ENCODE data around the gene DUSP8.

DUSP8 gene

DNA sequence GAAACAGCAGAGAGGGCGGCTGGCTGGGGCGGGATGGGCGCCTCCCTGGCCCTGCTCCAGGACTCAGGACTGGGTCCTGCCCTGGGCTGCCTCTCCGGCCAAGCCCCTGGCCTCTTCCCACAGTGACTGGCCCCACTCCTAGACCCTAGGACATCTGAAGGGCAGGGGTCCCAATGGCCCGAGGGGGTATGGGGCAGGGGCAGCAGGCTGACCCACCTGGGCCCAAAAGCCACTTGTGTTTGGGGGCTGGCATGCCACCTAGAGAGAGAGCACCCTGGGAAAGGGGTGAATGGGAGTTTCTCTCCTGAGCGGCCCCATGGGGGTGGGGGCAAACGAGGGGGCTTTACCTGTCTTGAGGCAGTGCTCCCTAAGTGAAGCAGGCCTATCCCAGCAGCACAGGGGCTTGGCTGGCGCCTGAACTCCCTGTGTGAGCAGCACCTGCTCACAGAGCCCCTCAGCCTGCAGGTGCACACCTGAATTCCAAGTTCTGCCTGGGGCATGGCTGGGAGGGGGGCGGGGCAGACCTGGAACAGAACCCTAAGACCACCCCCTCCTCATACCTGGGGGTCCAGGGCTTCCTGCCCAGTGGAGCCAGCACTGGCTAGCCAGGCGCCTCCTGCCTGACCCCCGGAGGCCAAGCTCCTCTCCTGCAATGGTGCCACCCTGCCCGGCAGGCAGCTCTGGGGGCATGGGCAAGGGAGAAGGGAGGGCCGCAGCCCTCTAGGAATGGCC lies 16.9 kb downstream of the DUSP8 start:
- no peak for DNase-seq

DNA sequence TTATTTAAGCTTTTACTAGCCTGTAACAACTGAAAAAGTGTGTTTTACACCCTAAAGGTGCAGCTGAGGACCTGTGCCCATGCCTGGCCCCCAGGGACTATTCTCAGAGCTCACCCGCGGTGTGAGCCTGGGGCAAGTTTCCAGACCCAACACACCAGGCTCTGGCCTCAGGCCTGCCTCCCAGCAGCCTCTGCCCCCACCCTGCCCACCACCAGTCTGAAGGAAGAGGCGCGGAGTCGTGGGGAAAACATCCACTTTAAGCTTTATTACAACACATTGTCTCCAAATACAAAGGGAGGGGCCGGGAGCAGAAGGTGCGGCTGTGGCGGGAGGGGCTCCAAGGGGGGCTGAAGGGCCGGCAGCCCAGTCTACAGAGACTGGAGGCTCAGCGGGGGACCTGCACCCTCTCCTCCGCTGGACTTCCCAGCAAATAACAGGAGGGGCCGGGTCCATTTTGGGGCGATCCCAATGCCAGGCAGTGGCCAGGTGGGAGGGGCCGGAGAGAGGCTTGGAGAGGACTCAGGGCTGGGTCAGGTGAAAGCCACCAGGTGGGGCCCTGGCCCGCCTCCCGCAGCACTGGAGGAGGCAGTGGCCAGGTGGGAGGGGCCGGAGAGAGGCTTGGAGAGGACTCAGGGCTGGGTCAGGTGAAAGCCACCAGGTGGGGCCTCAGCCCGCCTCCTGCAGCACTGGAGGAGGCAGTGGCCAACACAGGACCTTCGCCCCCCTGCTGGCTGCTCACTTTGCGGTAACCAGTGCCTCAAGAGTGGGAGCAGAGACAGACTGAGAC lies 18.1 kb downstream of the DUSP8 start:
- no peak for DNase-seq

DNA sequence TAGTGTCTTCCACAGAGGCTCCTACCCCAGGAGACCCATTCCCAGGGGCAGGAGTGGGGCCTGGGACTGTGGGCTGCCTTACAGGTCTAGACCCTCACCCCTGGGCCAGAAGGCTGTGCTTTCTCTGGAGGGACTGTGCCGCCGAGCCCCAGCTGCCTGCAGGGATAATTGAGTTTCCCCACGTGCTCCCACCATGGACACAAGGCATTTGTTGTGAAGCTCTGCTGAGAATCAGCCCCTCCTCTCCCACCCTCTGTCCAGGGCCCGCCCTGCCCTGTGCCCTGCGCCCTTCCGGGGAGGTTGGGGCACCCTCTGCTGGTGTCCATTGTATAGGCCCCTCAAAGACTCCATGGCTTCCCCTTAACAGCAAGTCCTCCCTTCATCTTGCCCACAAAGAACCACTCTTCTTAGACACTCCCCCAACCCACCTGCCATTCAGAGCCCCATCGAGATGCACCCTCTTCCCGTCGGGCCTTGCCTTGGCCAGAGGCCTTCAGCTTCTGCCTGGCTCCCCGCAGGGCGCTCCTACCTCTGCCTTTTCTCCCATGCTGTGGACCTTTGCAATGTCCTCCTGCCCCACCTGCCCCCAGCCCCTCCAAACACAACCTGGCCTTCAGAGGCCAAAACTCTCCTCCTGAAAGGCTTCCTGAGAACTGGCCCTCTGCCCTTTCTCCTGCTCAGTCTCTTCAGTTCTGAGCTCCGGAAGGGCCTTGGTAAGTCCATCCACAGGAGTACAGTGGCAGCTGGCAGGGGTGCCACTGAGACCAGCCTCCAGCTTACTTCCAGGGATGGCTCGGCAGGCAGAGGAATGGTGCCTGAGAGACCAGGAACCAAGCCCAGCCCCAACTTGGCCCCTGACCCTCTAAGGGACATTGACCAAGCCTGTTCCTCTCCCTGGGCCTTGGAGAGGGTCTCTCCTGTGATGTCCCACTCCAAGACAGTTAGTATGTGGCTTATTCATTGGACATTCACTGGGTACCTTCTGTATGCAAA lies 22.4 kb downstream of the DUSP8 start:
- peak in 43 of 56 donors; percentile 18 to 79 (median 57) for DNase-seq

DNA sequence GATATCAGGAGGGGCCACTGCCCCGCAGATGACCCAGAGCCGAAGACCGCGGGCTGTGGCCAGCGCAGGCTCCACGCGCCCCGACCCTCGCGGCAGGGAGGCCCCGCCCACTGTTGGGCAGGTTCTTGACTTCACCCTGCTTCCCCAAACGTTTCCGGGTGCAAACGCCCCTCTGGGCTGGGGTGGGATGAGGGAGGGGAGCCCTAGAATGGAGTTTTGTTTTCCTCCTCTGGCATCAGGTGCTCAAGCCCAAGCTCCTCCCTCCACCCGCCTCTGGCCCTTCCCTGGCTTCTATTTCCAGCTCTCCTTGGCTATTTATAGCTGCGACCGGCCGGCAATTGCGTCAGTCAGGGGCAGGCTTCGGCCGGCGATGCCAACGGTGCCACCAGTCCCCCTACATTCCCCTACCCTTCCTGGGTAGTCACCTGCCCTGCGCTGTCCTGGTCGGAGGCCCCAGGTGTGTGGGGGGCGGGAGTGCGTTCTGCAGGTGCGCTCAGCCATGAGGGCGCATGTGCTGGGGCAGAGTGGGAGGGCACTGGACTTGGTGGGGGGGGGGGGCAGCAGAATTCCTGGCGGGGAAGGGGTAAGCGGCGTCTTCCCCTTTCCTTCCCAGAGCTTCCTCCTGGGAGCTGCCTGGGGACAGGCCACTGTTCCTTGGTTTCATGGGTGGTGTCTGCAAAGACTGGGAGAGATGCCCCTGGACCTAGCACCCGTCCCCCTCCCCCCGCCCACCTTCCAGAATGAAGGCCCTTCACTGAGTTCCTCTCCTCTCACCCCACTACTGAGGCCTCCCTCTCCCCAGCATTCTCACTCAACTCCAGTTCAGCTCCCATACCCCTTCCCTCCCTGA lies 23.6 kb downstream of the DUSP8 start:
- peak in 21 of 56 donors; percentile 15 to 86 (median 48) for DNase-seq

DNA sequence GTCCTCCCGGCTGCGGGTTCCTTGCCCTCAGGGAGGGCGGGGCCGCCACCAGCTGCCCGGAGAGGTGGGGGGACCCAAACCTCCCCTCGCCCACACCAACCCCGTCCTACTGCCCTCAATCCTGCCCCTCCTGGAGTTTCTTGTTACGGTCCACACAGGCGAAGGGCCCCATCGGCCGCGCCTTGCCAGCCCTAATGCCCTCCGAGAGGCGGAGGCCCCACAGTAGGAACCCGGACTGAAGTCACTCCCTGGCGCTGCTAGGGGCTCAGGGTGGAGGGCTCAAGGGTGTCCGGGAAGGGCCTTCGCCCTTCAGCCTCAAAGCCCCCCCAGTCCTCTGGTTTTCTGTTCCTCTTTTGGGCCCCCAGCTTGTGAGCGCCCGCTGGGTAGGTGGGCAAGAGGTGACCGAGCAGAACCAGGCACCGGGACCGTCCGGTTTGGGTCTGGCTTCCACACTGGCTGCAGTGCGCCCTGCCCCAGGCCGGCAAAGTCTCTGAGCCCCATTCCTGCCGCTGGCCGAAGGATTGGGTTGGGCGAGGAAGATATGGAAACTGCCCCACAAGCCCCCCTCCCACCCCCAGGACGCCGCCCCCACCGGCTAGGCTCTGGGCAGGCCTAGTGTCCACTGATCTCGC lies 24.5 kb downstream of the DUSP8 start:
- no peak for DNase-seq

DNA sequence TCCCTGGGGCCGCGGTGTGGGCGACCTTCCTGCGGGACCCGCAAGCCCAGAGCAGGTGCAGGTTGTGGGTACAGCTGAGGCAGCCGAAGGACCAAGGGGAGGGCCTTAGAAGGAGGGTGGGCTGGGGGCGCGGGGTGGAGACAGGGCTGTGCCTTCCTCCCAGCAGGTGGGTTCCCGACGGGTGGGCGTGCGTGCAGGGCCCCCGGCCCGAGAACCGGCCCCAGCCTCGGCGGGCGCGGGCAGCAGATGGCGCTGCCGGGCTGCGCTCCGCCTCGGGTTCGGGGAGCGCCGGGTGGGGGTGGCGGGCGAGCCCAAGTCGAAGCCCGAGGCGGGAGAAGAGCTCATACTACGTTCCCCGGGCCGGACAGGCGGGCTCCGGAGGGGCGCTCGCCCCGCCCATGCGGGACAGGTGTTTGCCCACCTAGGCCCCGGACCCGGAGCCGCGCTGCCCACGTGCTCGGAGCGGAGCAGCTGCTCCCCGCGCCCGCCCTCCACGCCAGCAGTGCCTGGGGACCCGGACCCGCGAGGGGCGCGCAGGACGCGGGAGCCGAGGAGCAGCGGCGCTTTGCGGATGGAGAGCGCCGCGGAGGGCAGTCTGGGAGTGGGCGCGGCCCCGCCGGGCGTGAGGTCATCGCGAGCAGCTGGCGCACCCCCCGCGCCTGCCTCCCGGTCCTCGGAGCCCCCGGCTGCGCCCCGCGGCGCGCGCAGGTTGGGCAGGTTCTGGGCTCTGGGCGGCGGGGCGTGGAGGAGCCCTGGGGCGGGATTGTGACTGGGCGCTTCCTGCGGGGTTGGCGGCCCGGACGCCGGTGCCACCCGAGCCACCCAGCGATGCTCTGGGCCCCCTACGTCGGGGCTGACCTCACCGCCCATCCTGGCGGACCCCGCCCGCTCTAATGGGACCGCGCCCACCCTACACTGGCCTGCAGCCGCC lies 25.3 kb downstream of the DUSP8 start:
- DNase-seq, result peak in 26 of 56 donors; percentile 17 to 70 (median 34)

DNA sequence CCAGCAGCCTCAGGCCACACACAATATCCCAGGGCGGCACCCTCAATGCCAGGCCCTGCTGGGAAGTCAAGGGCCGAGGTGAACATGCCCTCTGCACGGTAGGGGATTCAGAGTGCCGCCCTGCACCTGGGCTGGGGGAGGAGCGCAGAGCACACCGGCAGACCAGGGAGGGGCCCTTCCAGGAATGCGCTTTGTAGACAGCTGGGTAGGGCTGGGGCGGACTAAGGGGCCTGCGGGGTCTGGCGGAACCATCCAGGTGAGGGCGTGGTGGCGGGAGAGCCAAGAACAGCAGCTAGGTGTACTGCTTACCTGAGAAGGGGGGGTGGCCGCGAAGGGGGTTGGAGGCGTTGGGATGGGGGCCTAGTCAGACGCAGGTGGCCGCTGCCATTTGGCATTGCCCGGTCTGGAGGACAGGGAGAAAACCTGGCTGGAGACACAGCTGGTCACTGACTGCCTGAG lies 26.0 kb downstream of the DUSP8 start:
- DNase-seq, result no peak

DNA sequence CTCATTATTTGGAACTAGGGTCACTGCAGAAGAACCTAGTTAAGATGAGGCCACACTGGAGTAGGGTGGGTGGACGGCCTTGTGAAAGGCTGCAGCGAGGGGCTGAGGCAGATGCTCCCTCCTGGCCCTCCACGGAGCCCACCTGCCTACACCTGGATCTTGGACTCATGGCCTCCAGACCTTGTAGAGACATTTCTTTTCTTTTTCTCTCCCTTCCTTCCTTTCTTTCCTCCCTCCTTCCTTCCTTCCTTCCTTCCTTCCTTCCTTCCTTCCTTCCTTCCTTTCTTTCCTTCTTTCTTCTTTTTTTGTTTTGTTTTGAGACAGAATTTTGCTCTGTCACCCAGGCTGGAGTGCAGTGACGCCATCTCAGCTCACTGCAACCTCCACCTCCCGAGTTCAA lies 26.6 kb downstream of the DUSP8 start:
- DNase-seq, result no peak

DNA sequence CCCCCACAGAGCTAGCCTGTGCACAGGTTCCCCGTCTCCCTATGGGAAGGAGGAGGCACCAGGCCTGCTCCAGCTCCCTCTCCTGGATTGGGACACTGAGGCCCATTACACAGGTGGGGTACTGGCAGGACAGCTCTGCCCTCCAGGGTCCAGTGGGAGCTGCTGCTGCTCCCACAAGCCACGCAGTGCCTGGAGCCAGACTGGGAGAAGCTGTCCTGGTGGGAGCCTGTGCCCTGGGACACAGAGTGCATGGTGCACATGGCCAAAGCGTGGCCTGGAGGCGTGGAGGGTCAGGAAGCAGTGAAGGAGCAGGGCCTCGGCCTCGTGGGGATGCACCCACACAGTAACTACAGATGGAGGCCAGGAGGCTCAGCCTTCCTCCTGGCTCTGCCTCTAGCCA lies 27.5 kb downstream of the DUSP8 start:
- DNase-seq, result no peak

DNA sequence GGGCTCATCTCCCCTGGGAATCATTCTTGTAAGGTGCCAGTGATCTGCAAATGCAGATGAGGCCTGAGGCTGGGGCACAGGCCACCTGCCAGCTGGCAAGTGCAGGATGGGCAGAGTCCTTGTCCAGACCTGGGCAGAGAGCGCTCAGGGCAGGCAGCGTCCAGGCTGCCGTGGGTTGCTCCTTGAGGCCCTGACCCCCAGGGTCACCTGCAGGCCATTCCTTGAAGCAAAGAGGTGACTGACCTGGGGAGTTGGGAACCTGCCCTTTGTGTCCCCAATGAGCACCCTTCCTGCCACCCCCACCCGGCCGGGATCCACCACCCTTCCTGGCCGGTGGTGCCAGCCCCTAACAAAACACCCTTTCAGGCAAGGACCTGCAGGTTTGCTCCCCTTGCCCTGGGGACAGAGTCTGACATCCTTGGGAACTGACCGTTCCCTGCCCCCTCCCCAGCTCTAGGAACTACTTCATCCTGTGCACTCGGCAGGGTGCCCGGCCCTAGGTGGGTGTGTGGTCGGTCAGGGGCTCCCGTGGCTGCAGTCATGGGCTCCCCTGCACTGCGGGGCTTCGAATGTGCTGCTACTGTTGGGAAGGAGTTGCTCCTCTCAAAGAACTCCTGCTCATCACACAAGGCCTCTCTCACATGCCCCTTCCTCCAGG lies 28.3 kb downstream of the DUSP8 start:
- DNase-seq, result no peak

DNA sequence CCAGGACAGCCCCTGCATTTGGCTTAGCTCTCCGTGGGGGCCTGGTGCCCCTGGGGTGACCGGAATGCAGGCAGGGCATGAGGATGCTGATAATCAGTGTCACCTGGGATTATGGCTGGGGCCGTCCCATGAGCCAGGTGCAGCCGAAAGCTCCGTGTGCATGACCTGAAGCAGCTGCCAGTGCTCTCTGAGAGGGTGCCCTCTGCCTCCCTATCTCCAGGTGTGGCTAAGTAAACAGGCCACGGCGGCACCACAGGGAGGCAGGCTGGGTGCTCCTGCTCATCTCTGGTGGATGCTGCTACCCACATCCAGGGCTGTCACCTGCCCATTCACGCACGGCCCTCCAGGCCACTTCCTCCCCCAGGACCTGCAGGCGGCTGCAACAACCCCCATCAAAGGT lies 29.8 kb downstream of the DUSP8 start:
- no peak for DNase-seq

DNA sequence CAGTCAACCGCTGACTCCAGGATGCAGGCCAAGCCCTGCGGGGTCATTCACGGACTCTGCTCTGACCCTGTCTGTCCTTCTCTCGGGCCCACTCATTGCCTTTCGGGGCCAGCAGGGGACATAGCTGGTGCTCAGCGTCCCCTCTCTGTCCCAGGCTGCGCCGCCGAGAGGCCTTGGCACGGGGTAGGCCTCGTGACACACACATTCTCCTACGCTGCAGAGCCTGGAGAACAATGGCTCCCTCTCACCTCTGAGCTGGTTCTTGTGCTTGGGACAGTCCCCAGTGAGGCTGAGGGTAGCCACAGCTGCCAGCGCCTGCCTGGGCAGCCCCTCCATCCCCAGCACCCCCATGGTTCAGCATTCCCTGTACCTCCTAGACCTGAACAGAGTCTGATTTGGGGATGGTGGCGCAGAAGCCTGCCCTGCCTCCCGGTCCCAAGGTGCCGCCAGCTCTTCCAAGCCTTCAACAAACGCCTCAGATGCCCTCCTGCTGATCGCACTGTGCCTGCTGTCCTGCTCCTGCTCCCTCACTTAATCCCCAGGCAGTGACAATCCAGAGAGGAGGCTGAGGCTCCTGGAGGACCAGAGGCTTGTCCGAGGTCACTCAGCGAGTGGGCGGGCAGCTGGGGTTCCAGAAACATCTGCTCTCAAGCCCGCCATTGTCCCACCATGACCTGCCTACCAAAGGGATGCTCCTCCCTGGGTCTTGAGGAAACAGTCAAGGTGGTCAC lies 30.4 kb downstream of the DUSP8 start:
- peak in 51 of 56 donors; percentile 19 to 89 (median 73) for DNase-seq

DNA sequence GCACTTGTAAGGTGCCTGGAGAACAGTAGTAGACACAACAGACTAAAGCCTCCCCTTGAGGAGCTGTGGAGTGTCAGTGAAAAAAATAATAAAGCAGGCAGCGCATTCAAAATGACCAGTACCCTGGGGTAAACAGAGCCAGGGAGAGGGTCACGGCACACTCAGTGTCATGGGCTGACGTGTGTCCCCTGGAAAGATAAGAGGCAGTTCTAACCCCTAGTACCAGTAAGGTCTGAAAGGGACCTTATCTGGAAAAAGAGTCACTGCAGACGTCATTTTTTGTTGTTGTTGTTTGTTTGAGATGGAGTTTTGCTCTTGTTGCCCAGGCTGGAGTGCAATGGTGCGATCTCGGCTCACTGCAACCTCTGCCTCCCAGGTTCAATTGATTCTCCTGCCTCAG lies 32.0 kb downstream of the DUSP8 start:
- DNase-seq, result no peak

DNA sequence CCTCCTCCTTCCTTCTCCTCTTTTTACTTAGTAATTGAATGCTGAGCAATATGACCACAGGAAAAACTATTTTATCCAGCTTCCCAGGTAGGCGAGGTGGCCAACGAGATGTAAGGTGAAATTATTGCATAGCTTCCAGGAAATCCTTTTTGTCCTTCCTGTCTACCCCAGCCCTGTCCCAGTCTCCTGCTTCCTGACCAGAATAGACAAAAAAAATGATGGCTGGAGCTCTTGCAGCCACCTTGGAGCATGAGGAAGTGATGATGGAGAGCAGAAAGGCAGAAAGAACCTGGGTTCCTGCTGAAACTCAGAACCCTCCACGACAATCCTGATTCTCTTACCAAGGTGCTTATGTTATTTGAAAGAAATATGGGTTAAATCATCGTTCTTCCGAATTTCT lies 33.9 kb downstream of the DUSP8 start:
- DNase-seq, result no peak

DNA sequence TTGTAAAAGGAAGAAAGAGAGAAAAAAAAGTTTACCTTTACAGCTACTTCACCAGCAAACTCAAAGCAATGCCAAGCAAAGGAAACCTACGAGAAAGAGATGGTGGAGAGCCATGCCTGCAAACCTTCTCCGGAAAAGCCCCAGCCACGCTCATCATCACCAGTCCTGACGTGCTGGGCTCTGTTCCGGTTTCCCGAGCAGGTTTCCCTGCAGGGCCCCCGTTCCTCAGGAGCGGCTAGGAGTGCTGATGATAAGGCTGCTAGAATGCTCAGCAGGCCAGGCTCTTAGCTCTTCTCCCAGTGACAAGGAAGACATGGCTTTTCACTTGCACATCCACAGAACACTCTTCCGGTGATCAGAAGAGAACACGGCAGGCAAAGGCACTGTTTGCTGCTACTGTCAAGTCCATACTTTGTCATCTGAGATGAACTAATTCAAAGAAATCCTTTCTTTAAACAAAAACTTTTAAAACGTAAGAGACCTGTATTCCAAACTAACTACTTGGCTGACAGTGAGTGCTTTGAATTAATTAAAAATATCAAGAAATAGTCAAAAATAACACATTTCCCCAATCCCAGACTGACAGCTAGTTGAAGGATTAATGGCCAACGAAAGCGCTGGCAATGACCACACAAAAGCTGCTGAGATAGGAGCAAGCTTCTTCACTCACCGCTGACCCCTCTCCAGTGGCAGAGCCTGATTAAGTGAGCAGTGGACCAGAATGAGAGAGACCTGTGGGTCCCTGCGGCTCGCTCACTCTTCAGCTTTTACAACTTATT lies 35.8 kb downstream of the DUSP8 start:
- DNase-seq, result no peak

DNA sequence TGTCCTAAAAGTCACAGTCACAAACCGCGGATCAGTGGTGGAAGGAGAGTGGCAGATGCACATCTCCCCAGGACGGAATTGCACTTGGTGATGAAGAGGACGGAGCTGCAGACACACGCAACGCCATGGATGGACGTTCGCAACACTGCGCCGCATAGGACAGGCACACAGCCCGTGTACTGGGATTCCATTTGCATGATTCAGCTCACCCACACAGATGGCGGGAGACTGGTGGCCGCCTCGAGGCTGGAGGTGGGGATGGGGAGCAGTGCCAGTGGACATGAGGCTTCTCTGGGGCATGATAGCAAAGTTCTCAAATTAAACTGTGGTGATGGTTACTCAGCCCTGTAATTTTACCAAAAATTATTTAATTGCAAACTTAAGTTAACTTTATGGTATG lies 37.4 kb downstream of the DUSP8 start:
- DNase-seq, result no peak

DNA sequence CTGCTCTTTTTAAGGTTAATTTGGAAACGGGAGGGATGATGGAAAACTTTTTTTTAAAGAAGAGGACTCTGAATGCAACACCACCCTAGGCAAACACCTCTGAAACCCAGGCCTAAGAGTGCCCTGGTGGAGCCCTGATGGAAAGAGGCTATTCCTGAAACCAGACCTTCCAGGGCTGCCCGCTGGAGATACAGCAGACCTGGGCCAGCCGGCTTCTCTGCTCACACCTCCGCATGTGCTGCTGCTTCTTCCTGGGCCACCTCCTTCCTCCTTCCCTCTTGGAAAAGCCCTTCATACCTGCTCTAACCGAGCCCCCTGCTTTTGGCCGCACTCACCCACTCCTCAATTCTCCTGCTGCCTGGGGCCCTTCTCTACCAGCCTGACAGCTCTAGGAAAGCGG lies 37.9 kb downstream of the DUSP8 start:
- no peak for DNase-seq

Measured in nucleus accumbens (tissue), 56 donors.